Right lobe of liver (tissue), 4 donors: Measurements from ENCODE around the gene OR52H1.

Experiments used
- POLR2A ChIP-seq: fragments of 450-650 bp; IDR thresholded peaks from one replicate; pipeline ENCODE4 v1.6.1; 2017; ENCODE audit warnings: antibody characterized with exemption, mild to moderate bottlenecking
- TF ChIP-seq, protein P1 (sequence below), 4 donors: fragments of 200-600 bp in 3 of 4; fragments of 450-650 bp in 1 of 4; IDR thresholded peaks; one replicate each; pipeline versions ENCODE4 v1.5.1 to v1.8.0; 2016 to 2022; ENCODE audit warnings: antibody characterized with exemption in 4 of 4, mild to moderate bottlenecking in 2 of 4
- donor health status: DM: no; HTN: no; CAD: no.
- donor health status: DM: no; HTN: no; CAD: no.
- donor health status: DM: no; HTN: yes; CAD: no.

DNA sequence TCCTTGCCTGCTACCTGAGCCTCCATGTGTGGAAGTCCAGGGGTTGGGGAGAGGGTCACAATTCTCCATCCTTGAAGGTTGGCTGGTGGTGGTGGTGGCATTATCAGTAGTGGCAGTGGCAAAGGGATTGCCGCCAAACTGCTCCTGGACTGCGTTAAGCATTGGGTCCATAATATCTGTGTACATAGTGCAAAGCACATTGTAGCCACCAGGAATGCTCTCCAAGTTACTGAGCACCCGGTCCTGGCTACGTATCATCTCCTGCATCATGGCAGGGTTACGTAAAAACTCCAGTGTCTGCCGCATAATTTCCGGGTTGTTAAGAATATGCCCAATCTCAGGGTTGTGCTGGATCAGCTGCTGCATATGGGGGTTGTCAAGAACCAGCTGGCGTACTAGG lies 39.7 kb downstream of the OR52H1 start:
- TF ChIP-seq, protein P1, sequence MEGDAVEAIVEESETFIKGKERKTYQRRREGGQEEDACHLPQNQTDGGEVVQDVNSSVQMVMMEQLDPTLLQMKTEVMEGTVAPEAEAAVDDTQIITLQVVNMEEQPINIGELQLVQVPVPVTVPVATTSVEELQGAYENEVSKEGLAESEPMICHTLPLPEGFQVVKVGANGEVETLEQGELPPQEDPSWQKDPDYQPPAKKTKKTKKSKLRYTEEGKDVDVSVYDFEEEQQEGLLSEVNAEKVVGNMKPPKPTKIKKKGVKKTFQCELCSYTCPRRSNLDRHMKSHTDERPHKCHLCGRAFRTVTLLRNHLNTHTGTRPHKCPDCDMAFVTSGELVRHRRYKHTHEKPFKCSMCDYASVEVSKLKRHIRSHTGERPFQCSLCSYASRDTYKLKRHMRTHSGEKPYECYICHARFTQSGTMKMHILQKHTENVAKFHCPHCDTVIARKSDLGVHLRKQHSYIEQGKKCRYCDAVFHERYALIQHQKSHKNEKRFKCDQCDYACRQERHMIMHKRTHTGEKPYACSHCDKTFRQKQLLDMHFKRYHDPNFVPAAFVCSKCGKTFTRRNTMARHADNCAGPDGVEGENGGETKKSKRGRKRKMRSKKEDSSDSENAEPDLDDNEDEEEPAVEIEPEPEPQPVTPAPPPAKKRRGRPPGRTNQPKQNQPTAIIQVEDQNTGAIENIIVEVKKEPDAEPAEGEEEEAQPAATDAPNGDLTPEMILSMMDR (IDR thresholded peaks at IDR 0.05): no peak
- no peak for TF ChIP-seq POLR2A
